NCI-H774 (cell line): ENCODE results near the gene CHRNB1.
"Not testable (repeated sequence)": the region's sequence is repeated elsewhere in the genome, so short reads cannot be mapped to it uniquely, and the experiment has no call there.

Experiments used
- DNase-seq: peaks from one replicate; lab custom pipeline; 2025; lab: John Stamatoyannopoulos, UW

The CHRNB1 gene

DNA sequence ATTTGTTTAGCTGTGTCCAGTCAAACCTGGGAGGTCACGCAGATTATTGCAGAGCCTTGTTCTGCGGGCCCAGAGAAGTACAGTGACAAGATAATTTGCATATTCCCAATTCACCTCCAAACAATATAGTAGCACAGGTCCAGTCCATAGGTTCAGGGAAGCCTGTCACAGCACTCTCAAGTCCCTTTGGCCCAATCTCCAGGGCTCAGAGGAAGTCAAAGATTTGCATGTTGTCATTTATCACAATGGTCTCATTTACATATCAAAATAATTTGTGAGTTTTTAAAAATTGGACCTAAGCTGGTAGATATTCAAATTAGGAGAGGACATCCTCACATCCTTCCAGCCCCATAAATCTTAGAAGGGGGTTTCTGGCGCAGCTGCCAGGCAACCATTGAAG, 22.6 kb downstream of the CHRNB1 start:
- no peak for DNase-seq

DNA sequence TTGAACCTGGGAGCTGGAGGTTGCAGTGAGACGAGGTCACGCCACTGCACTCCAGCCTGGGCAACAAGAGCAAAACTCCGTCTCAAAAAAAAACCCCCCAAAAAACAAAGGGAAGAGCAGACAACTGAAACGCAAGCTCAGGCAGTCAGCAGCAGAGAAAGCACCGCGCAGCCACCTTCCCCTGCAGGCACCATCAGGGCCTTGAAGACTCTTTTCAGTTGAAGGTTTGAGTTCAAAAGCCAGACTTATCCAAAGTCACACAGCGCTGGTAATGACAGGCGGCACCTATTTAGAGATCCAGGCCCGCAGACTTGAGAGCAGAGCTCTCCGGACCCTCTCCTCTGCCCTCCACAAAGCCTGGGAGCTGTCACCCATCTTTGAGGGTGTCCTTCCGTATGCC, 23.4 kb downstream of the CHRNB1 start:
- no peak for DNase-seq

DNA sequence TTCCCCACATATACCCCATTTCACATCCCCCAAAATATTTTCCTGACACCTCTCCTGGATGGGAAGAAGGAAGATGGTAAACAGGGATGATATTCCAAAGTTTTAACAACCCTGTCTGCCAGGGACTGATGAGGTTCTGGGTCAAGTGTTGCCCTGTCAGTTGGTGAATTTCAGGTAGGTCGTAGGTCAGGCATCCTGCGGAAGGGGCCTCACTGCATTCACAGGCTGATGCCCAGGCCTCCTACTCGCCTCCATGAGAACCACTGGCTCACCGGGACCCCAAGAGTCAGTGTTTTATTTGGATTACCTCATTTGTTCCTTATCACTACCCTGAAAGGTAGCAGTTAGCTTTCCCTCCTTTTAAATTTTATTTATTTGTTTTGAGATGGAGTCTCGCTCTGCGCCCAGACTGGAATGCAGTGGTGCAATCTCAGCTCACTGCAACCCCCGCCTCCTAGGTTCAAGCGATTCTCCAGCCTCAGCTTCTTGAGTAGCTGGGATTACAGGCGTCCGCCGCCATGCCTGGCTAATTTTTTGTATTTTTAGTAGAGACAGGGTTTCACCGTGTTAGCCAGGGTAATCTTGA, 24.0 kb downstream of the CHRNB1 start:
- no peak for DNase-seq

DNA sequence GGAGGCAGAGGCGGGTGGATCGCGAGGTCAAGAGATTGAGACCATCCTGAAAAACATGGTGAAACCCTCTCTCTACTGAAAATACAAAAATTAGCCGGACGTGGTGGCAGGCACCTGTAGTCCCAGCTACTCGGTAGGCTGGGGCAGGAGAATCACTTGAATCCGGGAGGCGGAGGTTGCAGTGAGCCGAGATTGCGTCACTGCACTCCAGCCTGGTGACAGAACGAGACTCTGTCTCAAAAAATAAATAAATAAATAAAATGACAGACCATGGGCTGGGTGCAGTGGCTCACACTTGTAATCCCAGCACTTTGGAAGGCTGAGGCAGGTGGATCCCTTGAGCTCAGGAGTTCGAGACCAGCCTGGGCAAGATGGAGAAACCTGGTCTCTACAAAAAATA, 25.0 kb downstream of the CHRNB1 start:
- not testable (repeated sequence) for DNase-seq

DNA sequence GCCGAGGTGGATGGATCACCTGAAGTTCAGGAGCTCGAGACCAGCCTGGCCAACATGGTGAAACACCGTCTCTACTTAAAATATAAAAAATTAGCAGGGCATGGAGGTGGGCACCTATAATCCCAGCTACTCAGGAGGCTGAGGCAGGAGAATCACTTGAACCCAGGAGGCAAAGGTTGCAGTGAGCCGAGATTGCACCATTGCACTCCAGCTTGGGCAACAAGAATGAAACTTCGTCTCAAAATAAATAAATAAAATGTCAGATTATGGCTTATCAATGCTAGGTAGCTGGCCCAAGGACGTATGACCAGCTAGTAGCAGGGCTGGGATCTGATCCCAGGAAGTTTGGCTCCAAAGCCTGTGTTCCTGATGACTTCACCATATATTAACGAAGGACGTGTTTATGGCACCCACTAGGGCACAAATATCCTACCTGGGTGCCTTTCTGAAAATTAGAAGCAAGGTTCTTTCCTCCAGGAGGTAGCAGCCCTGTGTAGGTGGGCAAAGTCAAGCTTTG, 25.7 kb downstream of the CHRNB1 start:
- not testable (repeated sequence) for DNase-seq

DNA sequence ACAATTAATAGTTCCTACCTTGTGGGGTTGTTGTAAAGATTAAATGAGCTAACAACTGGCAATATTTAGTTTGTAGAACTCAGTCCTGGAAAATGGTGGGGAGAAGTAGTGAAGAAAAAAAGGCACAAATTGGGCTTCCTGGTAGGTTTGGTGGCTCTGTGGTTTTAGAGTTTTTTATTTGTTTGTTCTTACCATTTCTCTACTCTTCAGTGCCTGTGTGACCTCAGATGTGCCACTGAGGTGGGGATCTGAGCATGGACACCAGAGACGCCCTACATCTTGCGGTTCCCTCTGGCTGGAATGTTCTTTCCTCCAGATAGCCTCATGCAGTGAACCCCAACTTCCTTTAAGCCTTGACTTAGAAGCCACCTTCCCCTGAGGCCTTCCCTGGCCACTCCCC, 26.9 kb downstream of the CHRNB1 start:
- no peak for DNase-seq

DNA sequence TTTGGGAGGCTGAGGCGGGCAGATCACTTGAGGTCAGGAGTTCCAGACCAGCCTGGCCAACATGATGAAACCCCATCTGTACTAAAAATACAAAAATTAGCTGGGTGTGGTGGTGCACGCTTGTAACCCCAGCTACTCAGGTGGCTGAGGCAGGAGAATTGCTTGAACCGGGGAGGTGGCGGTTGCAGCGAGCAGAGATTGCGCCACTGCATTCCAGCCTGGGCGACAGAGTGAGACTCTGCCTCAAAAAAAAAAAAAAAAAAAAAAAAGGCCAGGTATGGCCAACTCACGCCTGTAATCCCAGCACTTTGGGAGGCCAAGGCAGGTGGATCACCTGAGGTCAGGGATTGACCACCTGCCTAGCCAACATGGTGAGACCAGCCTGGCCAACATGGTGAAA, 29.9 kb downstream of the CHRNB1 start:
- DNase-seq: not testable (repeated sequence)

DNA sequence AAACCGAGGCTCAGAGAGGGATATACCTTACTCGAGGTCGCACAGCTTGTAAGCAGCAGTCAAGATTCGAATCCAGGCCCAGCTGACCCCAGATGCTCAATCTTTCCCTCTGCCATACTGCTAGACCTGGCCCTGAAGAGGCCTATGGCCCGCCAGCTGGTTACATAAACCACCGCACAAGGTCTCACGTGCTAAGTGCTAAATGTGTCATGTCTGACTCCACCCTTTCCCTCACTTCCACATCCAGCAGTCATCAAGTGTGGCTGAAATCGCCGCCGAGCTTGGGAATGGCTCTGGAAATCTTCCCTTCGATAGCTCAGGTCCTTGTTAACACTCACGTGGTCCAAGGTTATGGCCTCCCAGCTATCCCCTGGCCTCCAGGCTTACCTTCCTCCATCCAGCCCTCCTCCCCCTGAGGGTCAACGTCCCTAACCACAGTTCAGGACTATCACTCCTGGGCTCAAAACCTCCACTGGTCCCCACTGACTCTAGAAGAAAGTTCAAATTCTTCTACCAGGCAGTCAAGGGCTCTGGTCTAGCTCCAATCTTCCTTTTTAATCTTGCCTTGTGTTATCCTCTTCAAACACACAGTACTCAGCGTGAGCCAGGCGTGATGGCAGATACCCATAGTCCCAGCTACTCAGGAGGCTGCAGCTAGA, 31.0 kb downstream of the CHRNB1 start:
- DNase-seq: no peak

DNA sequence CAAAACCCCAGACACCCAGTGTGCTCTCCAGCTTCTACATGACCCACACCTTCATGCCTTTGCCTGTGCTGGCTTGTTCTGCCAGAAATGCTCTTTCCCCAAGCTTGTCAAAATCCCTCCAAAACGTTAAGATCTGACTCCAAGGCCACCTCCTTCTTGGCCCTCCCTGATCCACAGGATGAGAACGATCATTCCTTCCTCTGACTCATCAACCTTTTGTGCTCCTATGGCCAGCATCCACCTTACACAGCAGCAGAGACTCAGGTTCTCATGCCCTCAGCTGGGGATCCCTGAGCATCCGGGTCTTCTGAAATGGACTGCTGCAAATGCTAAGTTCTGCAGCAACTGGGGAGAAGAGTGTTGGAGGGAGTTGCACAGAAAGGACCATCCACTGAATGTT, 31.6 kb downstream of the CHRNB1 start:
- DNase-seq: no peak

DNA sequence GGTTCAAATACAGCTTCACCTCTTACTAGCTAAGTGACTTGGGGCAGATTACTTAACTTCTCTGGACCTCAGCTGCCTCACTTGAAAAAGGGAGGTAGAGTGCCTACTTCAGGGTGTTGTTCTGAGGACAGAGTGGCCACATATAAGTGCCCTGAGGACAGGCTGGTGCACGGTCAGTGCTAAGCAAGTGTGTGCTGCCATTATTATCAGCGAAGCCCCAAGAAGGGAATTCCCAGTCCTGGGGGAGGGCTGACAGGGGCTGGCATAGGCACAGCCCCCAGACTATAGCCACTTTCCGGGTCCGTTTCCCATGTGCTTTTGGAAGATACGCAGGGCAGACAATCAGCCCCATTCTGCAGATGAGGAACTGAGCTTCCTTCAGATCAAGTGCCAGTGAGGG, 32.1 kb downstream of the CHRNB1 start:
- DNase-seq: no peak

DNA sequence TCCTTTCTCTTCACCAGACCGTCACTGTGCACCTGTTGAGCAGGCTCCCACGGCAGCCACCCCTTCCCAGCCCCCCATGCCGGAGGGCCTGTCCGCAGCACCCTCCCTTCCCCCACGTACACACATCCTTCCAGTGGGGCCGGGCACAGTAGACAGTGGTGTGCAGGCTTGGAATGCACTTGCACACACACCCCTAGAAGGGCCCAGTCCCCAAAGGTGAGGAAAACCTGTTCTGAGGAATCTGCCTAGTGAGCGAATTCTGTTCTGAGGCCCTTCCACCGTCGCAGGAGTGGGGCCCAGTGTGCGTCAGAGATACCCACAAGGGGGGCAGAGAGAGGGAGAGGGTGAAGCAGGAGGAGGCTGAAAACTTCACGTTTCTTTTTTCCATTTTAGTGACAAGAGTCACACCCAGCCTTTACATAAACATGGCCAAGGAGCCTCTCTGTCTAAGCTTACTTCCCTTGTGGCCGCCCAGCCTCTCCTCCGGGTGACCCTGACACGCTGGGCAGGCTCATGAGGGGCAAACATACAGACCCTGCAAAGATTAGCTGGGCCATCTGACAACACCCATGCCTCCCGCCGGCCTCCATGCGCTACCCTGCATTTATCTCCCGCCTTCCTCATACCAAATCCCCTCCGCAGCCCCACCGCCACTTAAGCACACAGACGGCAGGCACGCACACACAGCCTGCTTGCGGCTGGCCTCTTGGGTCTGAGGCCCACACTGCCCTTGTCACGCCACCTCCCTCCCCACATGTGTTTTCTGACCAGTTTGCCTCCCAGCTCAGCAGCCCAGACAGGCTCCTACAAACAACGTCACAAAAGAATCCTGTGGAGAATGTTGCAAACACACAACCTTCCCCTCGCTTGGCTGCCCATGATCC, 32.8 kb downstream of the CHRNB1 start:
- DNase-seq: no peak

DNA sequence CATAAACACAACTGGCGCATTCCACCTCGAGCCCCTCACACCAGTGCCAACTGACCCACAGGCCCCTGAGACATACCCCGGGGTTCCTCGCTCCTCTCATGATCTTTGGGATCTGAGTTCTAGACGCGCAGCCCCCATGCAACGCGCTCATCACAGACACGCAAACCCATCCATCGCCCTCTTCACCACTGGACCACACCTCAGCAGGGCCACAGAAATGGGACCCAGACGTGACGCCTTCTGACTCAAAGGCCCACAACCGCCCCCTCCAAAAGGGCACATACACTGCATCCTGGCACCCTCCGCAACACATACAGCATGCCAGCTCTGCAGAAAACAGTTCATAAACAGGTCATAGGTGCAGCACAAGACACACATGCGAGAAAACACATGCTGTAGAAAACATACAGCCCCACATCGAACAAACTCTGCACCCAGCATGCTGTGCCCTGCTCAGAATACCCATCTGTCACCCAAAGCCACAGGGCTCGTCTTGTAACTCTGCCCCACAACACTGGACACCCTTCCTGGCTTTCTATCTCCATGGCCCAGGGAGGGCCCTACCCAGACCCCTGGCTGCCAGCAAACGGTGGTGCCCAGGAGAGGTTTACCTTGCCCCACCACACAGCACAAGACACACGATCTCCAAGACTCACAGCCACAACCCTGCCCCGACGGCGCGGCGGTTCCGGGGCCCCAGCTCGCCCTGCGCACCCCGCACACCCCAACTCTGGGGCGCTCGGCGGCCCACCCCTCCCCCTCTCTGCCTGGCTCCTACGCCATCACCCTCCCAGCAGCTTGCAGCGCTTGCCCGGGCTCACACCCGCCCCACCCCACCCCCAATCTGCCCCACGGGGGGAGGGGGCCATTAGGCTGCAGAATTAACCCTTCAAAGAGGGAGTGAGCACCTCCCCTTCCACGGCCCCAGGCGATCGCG, 33.7 kb downstream of the CHRNB1 start:
- no peak for DNase-seq

DNA sequence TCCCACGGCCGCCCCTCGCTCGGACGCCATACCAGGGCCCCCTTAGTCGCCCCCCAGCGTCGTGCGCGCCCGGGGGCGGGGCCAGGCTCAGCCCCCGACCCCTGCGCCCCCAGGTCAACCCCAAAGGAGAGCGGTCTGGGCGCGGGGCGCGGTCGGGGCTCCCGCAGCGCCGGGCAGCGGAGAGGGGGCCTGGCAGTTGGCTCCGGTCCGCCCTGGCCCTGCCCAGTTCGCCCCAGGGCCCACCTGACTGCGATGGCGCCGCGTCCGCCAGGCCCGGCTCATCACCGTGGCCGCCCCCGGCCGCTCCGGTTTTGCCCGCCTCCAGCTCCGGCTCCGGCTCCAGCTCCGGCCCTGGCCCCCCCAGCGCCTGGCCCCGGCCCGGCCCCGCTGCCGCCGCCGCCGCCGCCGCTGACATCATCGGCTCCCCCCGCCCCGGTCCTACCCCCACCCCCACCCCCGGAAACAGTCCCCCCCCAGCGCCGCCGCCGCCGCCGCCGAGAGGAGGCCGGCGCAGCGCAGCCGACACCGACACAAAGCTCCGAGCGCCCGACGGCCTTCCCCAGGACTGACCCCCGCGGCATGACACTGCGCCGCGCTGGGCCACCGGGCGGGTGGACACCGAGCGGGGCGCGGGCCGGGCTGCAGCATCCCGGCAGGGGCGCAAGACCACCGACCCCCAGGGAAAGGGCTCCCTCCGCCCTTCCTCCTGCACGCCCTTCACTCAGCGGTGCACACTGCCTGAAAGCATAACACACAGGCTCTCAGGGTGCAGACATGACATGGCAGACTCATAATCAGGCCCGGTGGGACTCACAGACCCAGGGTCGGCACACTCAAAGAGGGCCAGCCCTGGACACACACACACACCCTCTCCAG, 34.6 kb downstream of the CHRNB1 start, which contains the start of gene ZBTB4:
TSS of gene ZBTB4 (minus strand) at position 419 of the 876 bp plus-strand sequence. CDS start 12,830 bp downstream, outside the sequence.
- DNase-seq: peak; percentile 1

DNA sequence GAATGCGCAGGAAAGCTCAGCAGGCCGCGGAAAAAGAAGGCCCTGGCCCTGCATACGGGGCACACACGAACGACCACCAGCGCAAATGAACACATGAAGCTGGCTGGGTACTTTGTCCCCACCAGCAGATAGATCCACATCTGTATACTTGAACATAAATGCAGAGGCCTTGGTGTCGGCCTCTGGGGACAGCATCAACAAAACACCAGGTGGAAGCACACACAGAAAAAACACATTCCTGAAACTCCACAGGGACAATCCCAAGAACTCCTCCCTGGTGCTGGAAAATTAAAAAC, 35.2 kb downstream of the CHRNB1 start:
- no peak for DNase-seq

DNA sequence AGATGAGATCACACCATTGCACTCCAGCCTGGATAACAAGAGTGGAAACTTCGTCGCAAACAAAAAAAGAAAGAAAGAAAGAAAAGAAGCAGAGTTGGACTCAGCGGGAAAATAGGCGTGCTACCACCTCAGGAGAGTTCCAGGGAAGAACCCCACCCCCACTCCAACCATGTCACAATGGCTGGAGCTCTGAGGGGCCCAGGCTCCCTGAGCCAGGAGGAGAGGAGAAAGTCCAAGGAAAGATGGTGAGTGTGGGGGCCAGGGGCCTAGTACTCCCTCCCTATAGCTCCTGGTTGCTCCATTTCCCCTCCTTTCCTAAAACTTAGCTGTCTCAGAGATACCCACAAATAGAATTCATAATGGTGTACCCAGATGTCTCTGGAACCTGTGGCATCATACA, 36.4 kb downstream of the CHRNB1 start, which contains the start of gene SLC35G6:
TSS of gene SLC35G6 (plus strand) at position 172 of the 400 bp plus-strand sequence. CDS start at position 243, 71 bp downstream.
- DNase-seq: not testable (repeated sequence)

DNA sequence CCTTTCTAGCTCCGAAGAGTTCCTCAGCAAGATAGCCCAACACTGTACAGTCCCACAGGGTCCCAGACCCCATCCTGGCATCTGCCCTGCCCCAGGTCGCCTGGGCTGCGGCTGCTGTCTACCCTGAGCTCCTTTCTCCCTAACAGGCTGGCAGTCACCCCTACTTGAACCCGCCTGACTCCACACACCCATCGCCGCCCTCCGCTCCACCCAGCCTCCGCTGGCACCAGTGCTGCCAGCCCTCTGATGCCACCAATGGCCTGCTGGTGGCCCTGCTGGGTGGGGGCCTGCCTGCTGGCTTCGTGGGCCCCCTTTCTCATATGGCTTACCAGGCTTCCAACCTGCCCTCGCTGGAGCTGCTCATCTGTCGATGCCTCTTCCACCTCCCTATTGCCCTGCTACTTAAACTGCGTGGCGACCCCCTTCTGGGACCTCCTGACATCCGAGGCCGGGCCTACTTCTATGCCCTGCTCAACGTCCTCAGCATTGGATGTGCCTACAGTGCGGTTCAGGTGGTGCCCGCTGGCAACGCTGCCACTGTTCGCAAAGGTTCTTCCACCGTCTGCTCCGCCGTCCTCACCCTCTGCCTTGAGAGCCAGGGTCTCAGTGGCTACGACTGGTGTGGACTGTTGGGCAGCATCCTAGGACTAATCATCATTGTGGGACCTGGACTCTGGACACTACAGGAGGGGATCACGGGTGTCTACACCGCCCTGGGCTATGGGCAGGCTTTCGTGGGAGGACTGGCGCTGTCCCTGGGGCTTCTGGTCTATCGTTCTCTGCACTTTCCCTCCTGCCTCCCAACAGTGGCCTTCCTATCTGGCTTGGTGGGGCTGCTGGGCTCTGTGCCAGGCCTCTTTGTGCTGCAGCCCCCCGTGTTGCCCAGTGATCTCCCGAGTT, 37.2 kb downstream of the CHRNB1 start:
- DNase-seq: not testable (repeated sequence)

DNA sequence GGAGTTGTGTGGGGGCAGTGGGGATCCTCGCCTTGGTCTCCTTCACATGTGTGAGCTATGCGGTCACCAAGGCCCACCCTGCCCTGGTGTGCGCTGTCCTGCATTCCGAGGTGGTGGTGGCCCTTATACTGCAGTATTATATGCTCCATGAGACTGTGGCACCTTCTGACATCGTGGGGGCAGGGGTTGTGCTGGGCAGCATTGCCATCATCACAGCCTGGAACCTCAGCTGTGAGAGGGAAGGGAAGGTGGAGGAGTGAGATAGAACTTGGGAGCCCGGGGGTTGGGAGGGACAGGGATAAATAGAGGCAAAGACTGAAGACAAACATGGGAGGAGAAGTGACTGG, 37.9 kb downstream of the CHRNB1 start:
- DNase-seq: not testable (repeated sequence)

DNA sequence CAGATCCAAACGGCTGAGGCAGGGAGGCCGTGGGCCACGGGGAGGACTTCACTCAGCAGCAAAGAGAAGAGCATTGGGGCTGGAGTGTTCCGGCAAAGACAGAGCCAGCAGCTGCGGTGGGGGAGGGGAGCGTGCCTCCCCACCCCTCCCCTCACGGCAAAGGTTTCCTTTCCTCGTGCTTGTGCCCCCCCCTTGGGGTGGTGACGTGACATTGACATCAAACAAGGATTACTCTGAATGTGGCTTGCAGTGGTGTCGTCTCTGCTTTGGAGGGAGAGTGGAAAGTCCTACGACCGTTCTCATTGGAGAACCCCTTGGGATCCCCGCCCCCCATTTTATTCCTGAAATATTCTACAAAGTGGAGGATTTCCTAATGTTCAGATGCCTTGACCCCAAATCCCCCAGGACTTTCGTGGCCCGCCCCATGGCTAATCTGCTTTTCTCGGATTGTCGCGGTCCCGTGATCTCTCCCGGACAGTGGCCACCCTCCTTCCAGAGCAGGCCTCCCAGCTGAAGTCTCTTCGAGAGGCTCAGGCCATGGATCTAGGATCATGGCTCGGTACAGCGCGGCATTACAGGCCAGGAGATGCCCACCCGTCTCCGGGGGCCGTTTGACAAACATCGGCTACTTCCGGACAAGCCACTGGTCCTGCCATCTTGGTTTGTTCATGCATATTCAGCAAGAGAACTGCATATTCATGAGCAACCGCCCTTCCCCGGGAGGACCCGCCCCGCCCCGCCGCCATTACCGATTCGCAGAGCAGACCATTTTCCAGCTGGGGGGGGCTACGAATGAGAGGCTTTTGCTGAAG, 38.6 kb downstream of the CHRNB1 start:
- DNase-seq: peak; percentile 72
